K562 (cell line): ENCODE results near the gene PRR29.

Experiments
- CAMTA2 ChIP-seq: fragments of 250-450 bp; sonication (Bioruptor Pico); conservative IDR thresholded peaks from 2 replicates; pipeline ENCODE4 v1.5.1; 2022
- ESRRA ChIP-seq: fragments of 450-650 bp; IDR thresholded peaks from 2 replicates; pipeline ENCODE4 v1.6.1; 2014; ENCODE audit warnings: low read depth, mild to moderate bottlenecking, moderate library complexity, borderline replicate concordance
- FOXA1 ChIP-seq: fragments of 450-650 bp; IDR thresholded peaks from 2 replicates; pipeline ENCODE4 v1.6.1; 2016; ENCODE audit warnings: mild to moderate bottlenecking, borderline replicate concordance
- PTRF ChIP-seq: fragments of 450-650 bp; IDR thresholded peaks from 2 replicates; pipeline ENCODE4 v1.6.1; 2016; ENCODE audit warnings: mild to moderate bottlenecking, missing genetic modification characterization, missing compliant biosample characterization
- TAF15 ChIP-seq: fragments of 200-400 bp; formaldehyde crosslinking; IDR thresholded peaks from 2 replicates; pipeline ENCODE4 v1.6.1; 2017; ENCODE audit warnings: mild to moderate bottlenecking, low read depth, low read length, moderate library complexity
- ZNF197 ChIP-seq: fragments of 200-800 bp; sonication (Bioruptor generic); IDR thresholded peaks from 2 replicates; pipeline ENCODE4 v1.6.1; 2016; ENCODE audit warnings: low read depth, missing genetic modification characterization, missing compliant biosample characterization
- ZNF561 ChIP-seq: fragments of 450-650 bp; formaldehyde crosslinking; conservative IDR thresholded peaks from 2 replicates; pipeline ENCODE4 v1.4.0; 2020; ENCODE audit warnings: mild to moderate bottlenecking, moderate library complexity

DNA sequence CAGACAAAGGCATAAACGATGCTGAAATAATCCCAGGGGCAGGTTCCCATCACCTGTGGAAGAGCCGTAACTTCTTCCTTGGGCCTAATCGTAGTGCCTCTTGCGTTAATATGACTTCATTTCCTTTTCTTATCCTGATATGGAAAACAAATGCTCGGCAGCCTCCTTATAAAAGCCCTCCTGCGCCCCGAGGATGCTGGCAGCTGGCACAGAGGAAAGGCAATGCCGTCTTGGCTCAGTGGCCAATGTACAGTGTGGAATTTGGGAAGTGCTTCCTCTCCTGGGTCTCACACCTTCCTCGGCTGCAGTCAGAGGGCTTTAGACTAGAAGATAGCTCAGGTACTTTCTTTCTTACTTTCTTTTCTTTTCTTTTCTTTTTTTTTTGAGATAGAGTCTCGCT is 28.9 kb upstream of the PRR29 start:
- TF ChIP-seq ZNF197 (CRISPR knock-in tag) (no peak), PTRF (tag) (no peak), CAMTA2 (CRISPR knock-in tag) (no peak), ESRRA (no peak), TAF15 (no peak), FOXA1 (no peak), ZNF561 (CRISPR knock-in tag) (no peak)
